Stimulated activated CD4-positive, alpha-beta T cell treated with anti-CD3 and anti-CD28 coated beads, Interleukin-1b, Interleukin-23, amount 100 ng/mL, for 24 hours (primary cell): Measurements from ENCODE around the gene CERK.

Experiments
- DNase-seq, 4 experiments: peaks; one replicate each; pipeline ENCODE4 v3.0.0-alpha.2; 2020; ENCODE audit warnings: low read depth in 4 of 4, low spot score in 1 of 4

CERK gene

GRCh38 chr22:46732513-46732912 is 5.5 kb downstream of the CERK start:
- no peak for DNase-seq

- DNase-seq = no peak
These were observed 6.0 kb downstream of the CERK start for GRCh38 chr22:46732041-46732379.

GRCh38 chr22:46731246-46732040 is 6.6 kb downstream of the CERK start:
- DNase-seq = no peak

GRCh38 chr22:46730568-46731245 is 7.3 kb downstream of the CERK start:
- DNase-seq = no peak

GRCh38 chr22:46728470-46728869 is 9.6 kb downstream of the CERK start:
- no peak for DNase-seq

- no peak for DNase-seq
These were observed 10.2 kb downstream of the CERK start for GRCh38 chr22:46727813-46728364.

GRCh38 chr22:46726986-46727317 is 11.1 kb downstream of the CERK start:
- no peak for DNase-seq

- DNase-seq = no peak
These were observed 11.7 kb downstream of the CERK start for GRCh38 chr22:46726066-46726985.

GRCh38 chr22:46725096-46725495 is 13.0 kb downstream of the CERK start:
- DNase-seq = no peak

- DNase-seq = no peak
These were observed 14.2 kb downstream of the CERK start for GRCh38 chr22:46723882-46724281.

- DNase-seq = no peak
These were observed 16.5 kb downstream of the CERK start for GRCh38 chr22:46721501-46722085.

GRCh38 chr22:46719921-46720320 is 18.1 kb downstream of the CERK start:
- DNase-seq = no peak

- DNase-seq = no peak
These were observed 23.5 kb downstream of the CERK start for GRCh38 chr22:46714550-46714949.

- no peak for DNase-seq
These were observed 25.8 kb downstream of the CERK start for GRCh38 chr22:46712288-46712687.

- no peak for DNase-seq
These were observed 27.2 kb downstream of the CERK start for GRCh38 chr22:46710806-46711205.

- DNase-seq = no peak
These were observed 29.2 kb downstream of the CERK start for GRCh38 chr22:46708766-46709330.

- DNase-seq = no peak
These were observed 30.1 kb downstream of the CERK start for GRCh38 chr22:46707827-46708570.

- no peak for DNase-seq
These were observed 30.7 kb downstream of the CERK start for GRCh38 chr22:46707305-46707704.

- DNase-seq = no peak
These were observed 32.0 kb downstream of the CERK start for GRCh38 chr22:46706060-46706459.

GRCh38 chr22:46703996-46704370 is 34.1 kb downstream of the CERK start:
- no peak for DNase-seq
